UCSD-AML1 (cell line): ENCODE measurements around the gene WWOX.

Experiments
- DNase-seq: peaks from one replicate; lab custom pipeline; 2025; ENCODE audit not compliant: unreplicated experiment; lab: John Stamatoyannopoulos, UW

WWOX gene

GRCh38 chr16:79171504-79171903 is 1072.0 kb downstream of the WWOX start:
- DNase-seq: no peak

- DNase-seq: no peak
These were observed 1072.7 kb downstream of the WWOX start for GRCh38 chr16:79171931-79172705.

- no peak for DNase-seq
These were observed 1073.6 kb downstream of the WWOX start for GRCh38 chr16:79172976-79173500.

- no peak for DNase-seq
These were observed 1074.5 kb downstream of the WWOX start for GRCh38 chr16:79173919-79174318.

GRCh38 chr16:79175286-79176057 is 1076.0 kb downstream of the WWOX start:
- no peak for DNase-seq

- DNase-seq: no peak
These were observed 1077.6 kb downstream of the WWOX start for GRCh38 chr16:79177018-79177417.

GRCh38 chr16:79181419-79181818 is 1082.0 kb downstream of the WWOX start:
- no peak for DNase-seq

- no peak for DNase-seq
These were observed 1083.2 kb downstream of the WWOX start for GRCh38 chr16:79182616-79183015.

GRCh38 chr16:79183571-79183970 is 1084.1 kb downstream of the WWOX start:
- DNase-seq: no peak

- no peak for DNase-seq
These were observed 1085.1 kb downstream of the WWOX start for GRCh38 chr16:79184464-79185030.

GRCh38 chr16:79185711-79186110 is 1086.3 kb downstream of the WWOX start:
- DNase-seq: no peak

- peak; percentile 15 for DNase-seq
These were observed 1086.7 kb downstream of the WWOX start for GRCh38 chr16:79186196-79186595.

GRCh38 chr16:79188115-79188738 is 1088.8 kb downstream of the WWOX start:
- peak; percentile 27 for DNase-seq

- DNase-seq: no peak
These were observed 1089.3 kb downstream of the WWOX start for GRCh38 chr16:79188739-79189122.

GRCh38 chr16:79190542-79190941 is 1091.1 kb downstream of the WWOX start:
- no peak for DNase-seq

- no peak for DNase-seq
These were observed 1092.5 kb downstream of the WWOX start for GRCh38 chr16:79191933-79192332.

- DNase-seq: no peak
These were observed 1093.5 kb downstream of the WWOX start for GRCh38 chr16:79192904-79193303.

- DNase-seq: no peak
These were observed 1094.8 kb downstream of the WWOX start for GRCh38 chr16:79194291-79194690.

GRCh38 chr16:79195938-79196337 is 1096.5 kb downstream of the WWOX start:
- DNase-seq: no peak

GRCh38 chr16:79201436-79201835 is 1102.0 kb downstream of the WWOX start:
- DNase-seq: no peak

- no peak for DNase-seq
These were observed 1103.5 kb downstream of the WWOX start for GRCh38 chr16:79202977-79203376.
